Stimulated activated CD8-positive, alpha-beta memory T cell treated with anti-CD3 and anti-CD28 coated beads, Interleukin-7, amount 100 ng/mL, for 4 hours (primary cell): ENCODE data around the gene ZNF180.
"Not testable (repeated sequence)": the region's sequence is repeated elsewhere in the genome, so short reads cannot be mapped to it uniquely, and the experiment has no call there.

Experiments used
- DNase-seq, 2 donors: peaks; one replicate each; pipeline ENCODE4 v3.0.0-alpha.2; 2020; ENCODE audit warnings: low read depth in 2 of 2

The ZNF180 gene

GRCh38 chr19:44499962-44500949 lies at the start of gene ZNF180:
Gene ZNF180 (minus strand): TSS chr19:44500522. CDS start chr19:44497334, 3,188 bp downstream.
- peak; percentile 91 to 93 for DNase-seq

DNA sequence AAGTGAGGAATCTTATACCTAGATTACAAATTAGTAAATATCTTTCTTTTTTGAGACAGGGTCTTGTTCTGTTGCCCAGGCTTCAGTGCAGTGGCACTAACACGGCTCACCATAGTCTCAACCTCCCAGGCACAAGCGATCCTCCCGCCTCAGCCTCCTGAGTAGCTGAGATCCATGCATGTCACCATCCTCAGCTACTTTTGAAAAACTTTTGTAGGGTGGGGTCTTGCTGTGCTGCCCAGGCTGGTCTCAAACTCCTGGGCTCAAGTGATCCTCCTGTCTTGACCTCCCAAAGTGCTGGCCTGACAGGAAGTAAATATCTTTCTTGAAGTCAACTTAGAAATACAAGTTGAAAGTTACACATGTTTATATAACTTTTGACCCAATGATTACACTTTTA lies 49.2 kb upstream of the ZNF180 start:
- DNase-seq: no peak

- DNase-seq: no peak
Observed at GRCh38 chr19:44548736-44549135, 48.4 kb upstream of the ZNF180 start.

DNA sequence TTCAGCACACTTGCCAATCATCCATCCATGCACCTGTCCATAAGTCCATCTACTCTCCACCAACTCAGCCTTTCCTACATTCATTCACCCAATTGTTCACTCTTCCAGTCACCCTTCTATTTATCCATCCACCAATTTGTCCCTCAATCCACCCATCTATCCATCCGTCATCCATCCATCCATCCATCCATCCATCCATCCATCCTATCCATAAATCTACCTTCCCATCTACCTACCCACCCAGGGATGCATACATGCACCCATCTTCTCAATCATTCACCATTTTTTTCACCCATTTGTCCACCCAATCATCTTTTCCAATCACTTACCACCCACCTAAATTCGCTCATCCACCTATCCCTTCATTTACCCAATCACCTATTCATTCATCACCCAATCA lies 43.7 kb upstream of the ZNF180 start:
- DNase-seq: no peak

- no peak for DNase-seq
Observed at GRCh38 chr19:44542671-44543070, 42.3 kb upstream of the ZNF180 start.

GRCh38 chr19:44540736-44541135 lies 40.4 kb upstream of the ZNF180 start:
- no peak for DNase-seq

- no peak for DNase-seq
Observed at GRCh38 chr19:44539991-44540390, 39.7 kb upstream of the ZNF180 start.

GRCh38 chr19:44539236-44539826 lies 39.0 kb upstream of the ZNF180 start:
- no peak for DNase-seq

- not testable (repeated sequence) for DNase-seq
Observed at GRCh38 chr19:44535361-44535760, 35.0 kb upstream of the ZNF180 start.

GRCh38 chr19:44532819-44533218 lies 32.5 kb upstream of the ZNF180 start:
- no peak for DNase-seq

DNA sequence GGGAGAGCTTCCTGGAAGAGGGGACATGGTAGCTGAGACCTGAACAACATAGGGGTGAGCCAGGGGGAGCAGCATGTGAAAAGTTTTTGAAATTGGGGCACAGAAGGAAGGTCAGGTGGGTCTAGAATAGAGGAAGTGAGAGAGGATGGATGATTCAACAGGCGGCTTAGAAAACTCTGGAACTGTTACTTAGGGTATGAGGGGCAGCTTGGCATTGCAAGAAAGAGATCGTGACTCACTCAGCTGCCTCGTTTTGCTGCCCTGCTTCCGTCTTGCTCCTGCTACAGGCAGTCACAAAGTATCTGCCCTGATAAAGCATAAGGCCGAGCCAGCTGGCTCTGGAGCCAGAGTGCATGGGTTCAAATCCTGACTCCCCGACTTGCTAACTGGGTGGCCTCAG lies 30.5 kb upstream of the ZNF180 start:
- no peak for DNase-seq

DNA sequence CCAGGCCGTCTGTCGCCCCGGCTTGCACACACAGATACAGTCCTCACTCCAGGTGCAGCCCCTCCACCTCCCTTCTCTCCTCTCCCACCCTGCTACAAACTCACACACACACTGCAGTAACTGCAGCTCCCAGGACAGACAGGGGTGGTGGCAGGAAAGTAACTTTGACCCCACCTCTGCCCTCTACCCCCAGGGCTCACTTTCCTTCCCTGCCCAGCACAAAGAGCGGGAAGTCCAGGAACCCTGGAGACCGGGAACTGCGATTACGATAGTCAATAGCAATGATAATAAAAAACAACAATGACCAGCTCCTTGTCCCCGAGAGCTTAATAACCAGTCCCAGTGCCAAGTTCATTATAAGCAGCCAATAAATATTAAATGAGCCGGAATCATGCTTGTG lies 29.2 kb upstream of the ZNF180 start, which contains the start of gene CEACAM20:
CEACAM20 (minus strand) TSS at position 140 of the 400 bp plus-strand sequence. CDS start 166 bp downstream, outside the sequence.
- DNase-seq: no peak

DNA sequence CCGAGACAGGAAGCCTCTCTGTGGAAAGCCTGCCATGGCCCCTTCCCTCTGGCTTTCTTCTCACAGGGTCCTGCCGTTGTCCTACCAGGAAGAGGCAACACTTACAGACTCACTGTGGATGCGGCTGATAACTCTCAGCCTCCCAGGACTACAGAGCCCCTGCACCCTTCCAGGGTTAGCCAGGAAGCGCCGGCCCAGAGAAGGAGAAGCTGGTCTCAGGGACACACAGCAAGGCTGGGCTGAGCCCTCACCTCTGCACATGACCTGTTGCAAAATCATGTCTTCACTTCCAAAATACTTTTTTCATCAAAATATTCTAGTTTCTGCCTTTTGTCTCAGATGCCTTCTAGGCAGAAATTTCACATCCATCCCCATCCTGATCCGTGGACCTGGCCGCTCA lies 27.2 kb upstream of the ZNF180 start:
- no peak for DNase-seq

DNA sequence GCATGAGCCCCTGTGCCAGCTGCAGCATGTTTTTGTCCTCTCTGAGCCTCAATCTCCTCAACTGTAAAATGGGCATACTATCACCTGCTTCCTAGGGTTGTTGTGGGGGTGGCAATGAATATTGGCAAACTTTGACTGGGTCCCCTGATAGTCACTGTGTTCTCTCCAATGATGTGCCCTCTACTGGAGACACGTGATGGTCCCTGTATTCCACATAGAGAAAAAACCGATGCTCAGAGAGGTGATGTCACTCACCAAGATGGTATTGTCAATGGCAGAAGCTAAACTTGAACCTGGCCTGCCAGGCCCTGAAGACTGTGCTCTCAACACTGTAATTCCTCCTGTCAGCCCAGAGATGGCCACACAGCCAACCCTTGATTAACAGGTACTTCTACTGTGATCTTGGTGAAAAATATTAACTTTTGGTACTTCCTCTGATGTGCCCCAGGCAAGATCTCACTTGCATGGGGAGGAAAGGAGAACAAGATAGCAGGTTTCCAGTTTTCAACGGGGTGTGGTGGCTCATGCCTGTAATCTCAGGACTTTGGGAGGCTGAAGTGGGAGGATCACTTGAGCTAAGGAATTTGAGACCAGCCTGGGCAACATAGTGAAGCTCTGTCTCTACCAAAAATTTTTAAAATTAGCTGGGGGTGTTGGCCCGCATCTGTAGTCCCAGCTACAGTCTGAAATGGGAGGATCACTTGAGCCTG lies 25.6 kb upstream of the ZNF180 start:
- no peak for DNase-seq

- DNase-seq: no peak
Observed at GRCh38 chr19:44521370-44521769, 21.0 kb upstream of the ZNF180 start.

DNA sequence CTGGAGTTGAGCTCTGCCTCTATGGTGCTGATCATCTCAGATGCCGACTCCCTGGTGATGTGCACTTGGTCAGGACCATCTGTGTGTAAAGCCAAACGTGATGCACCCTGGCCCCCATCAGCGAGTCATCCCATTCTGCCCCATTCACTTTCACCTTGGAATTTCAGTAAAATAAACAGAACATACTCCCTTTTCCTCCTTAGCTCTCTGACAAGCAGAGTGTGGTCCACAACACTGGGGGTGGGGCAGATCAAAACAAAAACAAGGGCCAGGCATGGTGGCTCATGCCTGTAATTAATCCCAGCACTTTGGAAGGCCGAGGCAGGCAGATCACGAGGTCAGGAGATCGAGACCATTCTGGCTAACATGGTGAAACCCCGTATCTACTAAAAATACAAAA lies 16.8 kb upstream of the ZNF180 start:
- DNase-seq: no peak

- no peak for DNase-seq
Observed at GRCh38 chr19:44515907-44516306, 15.6 kb upstream of the ZNF180 start.

DNA sequence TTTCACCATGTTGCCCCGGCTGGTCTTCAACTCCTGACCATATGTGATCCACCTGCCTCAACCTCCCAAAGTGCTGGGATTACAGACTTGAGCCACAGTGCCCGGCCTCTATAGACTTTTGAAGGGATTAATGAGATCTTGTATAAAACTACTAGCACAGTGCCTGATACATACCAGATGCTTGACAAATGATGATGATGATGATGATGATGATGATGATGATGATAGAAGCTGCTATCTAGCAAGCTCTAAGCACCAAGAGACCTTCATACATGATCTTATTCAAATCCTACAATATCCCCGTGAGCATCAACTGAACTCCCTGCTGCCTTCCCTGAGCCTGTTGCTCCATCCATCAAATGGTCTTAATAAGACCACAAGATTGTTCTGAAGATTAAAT lies 14.7 kb upstream of the ZNF180 start:
- no peak for DNase-seq

- no peak for DNase-seq
Observed at GRCh38 chr19:44512326-44513298, 12.3 kb upstream of the ZNF180 start.

DNA sequence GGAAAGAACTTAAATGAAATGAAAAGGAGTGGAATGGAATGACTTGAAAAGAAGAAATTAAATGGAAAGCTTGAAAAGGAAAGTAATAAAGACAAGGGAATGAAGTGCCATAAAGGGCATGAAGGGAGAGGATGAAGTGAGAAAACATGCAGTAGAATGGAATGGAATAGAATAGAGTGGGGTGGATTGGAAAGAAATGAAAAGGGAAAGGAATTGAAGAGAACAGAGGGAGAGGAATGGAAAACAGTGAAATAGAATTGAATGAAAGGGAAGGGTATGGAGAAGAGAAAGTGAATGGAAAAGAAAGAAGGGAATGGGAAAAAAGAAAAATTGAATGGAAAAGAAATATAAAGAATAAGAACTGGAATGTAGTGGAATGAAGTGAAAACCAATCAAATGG lies 9.2 kb upstream of the ZNF180 start:
- DNase-seq: no peak

DNA sequence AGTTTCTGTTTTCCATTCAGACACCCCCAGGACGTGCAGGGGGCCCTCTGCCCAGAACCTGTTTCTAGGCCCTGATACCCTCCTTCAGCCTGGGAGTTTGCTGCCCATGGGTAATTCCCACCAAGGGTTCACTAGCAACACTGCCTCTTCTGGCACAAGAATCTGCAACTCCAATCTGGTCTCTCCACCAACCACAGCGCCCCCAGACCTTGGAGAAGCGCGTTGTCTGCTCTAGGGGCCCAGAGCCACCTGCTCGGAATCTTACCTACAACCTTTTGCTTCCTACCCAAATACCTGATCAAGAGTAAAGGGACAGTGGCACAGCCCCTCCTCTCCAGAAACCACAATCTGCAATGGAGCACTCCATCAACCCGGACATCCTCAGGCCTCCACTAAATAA lies 763 bp downstream of the ZNF180 start:
- no peak for DNase-seq
